GM19238 (cell line): Measurements from ENCODE around the gene IL13.
"Not testable (repeated sequence)": the region's sequence is repeated elsewhere in the genome, so short reads cannot be mapped to it uniquely, and the experiment has no call there.

Experiments used
- DNase-seq: peaks from one replicate; pipeline ENCODE4 v3.0.0; 2011; ENCODE audit warnings: low spot score; ENCODE audit not compliant: insufficient read length

The IL13 gene

GRCh38 chr5:132657676-132658380 lies at the start of gene IL13:
IL13 (plus strand) TSS chr5:132658173; CDS start chr5:132658187, 14 bp downstream.
- DNase-seq, result no peak

GRCh38 chr5:132611965-132612364 lies 46.0 kb upstream of the IL13 start:
- DNase-seq, result no peak

GRCh38 chr5:132612846-132613245 lies 45.1 kb upstream of the IL13 start:
- no peak for DNase-seq

- no peak for DNase-seq
Observed at GRCh38 chr5:132621699-132622098, 36.3 kb upstream of the IL13 start.

GRCh38 chr5:132622608-132623007 lies 35.4 kb upstream of the IL13 start:
- no peak for DNase-seq

GRCh38 chr5:132627470-132627869 lies 30.5 kb upstream of the IL13 start:
- no peak for DNase-seq

GRCh38 chr5:132628814-132629213 lies 29.2 kb upstream of the IL13 start:
- no peak for DNase-seq

- DNase-seq, result no peak
Observed at GRCh38 chr5:132629230-132629944, 28.6 kb upstream of the IL13 start.

- DNase-seq, result not testable (repeated sequence)
Observed at GRCh38 chr5:132633587-132633986, 24.4 kb upstream of the IL13 start.

- no peak for DNase-seq
Observed at GRCh38 chr5:132635873-132636272, 22.1 kb upstream of the IL13 start.

GRCh38 chr5:132637241-132637640 lies 20.7 kb upstream of the IL13 start:
- DNase-seq, result no peak

GRCh38 chr5:132639706-132640130 lies 18.3 kb upstream of the IL13 start:
- no peak for DNase-seq

- DNase-seq, result no peak
Observed at GRCh38 chr5:132640613-132641012, 17.4 kb upstream of the IL13 start.

GRCh38 chr5:132641241-132641723 lies 16.7 kb upstream of the IL13 start:
- DNase-seq, result no peak

GRCh38 chr5:132641841-132642240 lies 16.1 kb upstream of the IL13 start:
- DNase-seq, result no peak

- DNase-seq, result no peak
Observed at GRCh38 chr5:132644177-132644576, 13.8 kb upstream of the IL13 start.

GRCh38 chr5:132646583-132647266 lies 11.2 kb upstream of the IL13 start:
- no peak for DNase-seq

GRCh38 chr5:132647473-132647872 lies 10.5 kb upstream of the IL13 start:
- no peak for DNase-seq

- DNase-seq, result no peak
Observed at GRCh38 chr5:132648355-132648754, 9.6 kb upstream of the IL13 start.

- DNase-seq, result no peak
Observed at GRCh38 chr5:132651838-132652469, 6.0 kb upstream of the IL13 start.

- no peak for DNase-seq
Observed at GRCh38 chr5:132653716-132654115, 4.3 kb upstream of the IL13 start.
